NAMALWA (cell line): ENCODE data around the gene YEATS4.

Source experiments
- DNase-seq: peaks from one replicate; pipeline ENCODE4 v3.0.0-alpha.2; 2015; ENCODE audit warnings: low spot score

The YEATS4 gene

GRCh38 chr12:69392179-69392928, 32.8 kb downstream of the YEATS4 start:
- no peak for DNase-seq

GRCh38 chr12:69396041-69396440, 36.5 kb downstream of the YEATS4 start:
- no peak for DNase-seq

- DNase-seq: no peak
Observed at GRCh38 chr12:69396963-69397362, 37.4 kb downstream of the YEATS4 start.

- DNase-seq: no peak
Observed at GRCh38 chr12:69397978-69398377, 38.4 kb downstream of the YEATS4 start.

- DNase-seq: no peak
Observed at GRCh38 chr12:69401940-69402339, 42.4 kb downstream of the YEATS4 start.

GRCh38 chr12:69404851-69405565, 45.5 kb downstream of the YEATS4 start:
- no peak for DNase-seq

GRCh38 chr12:69405566-69405865, 46.0 kb downstream of the YEATS4 start:
- DNase-seq: no peak

GRCh38 chr12:69406217-69406616, 46.7 kb downstream of the YEATS4 start:
- DNase-seq: no peak

GRCh38 chr12:69410571-69410970, 51.0 kb downstream of the YEATS4 start:
- no peak for DNase-seq

GRCh38 chr12:69412655-69413054, 53.1 kb downstream of the YEATS4 start:
- DNase-seq: no peak

GRCh38 chr12:69415471-69416275, 56.1 kb downstream of the YEATS4 start:
- DNase-seq: peak; percentile 58

GRCh38 chr12:69417231-69417630, 57.7 kb downstream of the YEATS4 start:
- no peak for DNase-seq

GRCh38 chr12:69417741-69418167, 58.2 kb downstream of the YEATS4 start:
- DNase-seq: no peak

- no peak for DNase-seq
Observed at GRCh38 chr12:69419701-69420100, 60.2 kb downstream of the YEATS4 start.

GRCh38 chr12:69421548-69421947, 62.0 kb downstream of the YEATS4 start:
- DNase-seq: no peak

GRCh38 chr12:69423037-69423905, 63.7 kb downstream of the YEATS4 start:
- no peak for DNase-seq

- DNase-seq: no peak
Observed at GRCh38 chr12:69425417-69425816, 65.9 kb downstream of the YEATS4 start.

- no peak for DNase-seq
Observed at GRCh38 chr12:69428351-69429073, 69.0 kb downstream of the YEATS4 start.

- DNase-seq: no peak
Observed at GRCh38 chr12:69430942-69431590, 71.5 kb downstream of the YEATS4 start.

GRCh38 chr12:69431591-69432222, 72.2 kb downstream of the YEATS4 start:
- DNase-seq: no peak
